NCI-H526 (cell line): ENCODE measurements around the gene GAD2.

Experiments
- DNase-seq, 2 experiments: peaks; one replicate each; lab custom pipeline; 2025; lab: John Stamatoyannopoulos, UW

GAD2 gene

DNA sequence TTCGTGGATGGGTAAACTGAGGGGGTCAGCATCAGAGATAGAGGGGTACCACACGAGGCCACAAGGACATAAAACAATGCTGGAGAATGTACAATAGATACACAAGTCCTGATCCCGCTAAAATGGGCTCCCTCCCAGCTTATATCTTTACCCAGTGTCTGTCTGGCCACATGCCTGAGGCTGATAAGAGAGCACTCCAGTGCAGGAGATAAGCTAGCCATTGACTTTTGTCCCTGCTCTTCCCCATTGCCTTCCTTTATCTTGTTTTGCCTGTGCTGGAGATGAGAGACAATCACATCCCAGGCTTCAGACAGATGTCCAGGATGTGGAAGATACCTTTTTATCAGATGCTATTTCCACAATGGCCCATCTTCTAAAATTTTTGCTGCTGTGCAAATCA lies 6.0 kb downstream of the GAD2 start:
- no peak for DNase-seq

GRCh38 chr10:26225322-26225721 lies 8.7 kb downstream of the GAD2 start:
- peak in 1 of 2 experiments; percentile 4 for DNase-seq

- DNase-seq, result no peak
These were observed 11.2 kb downstream of the GAD2 start for GRCh38 chr10:26227786-26228185.

DNA sequence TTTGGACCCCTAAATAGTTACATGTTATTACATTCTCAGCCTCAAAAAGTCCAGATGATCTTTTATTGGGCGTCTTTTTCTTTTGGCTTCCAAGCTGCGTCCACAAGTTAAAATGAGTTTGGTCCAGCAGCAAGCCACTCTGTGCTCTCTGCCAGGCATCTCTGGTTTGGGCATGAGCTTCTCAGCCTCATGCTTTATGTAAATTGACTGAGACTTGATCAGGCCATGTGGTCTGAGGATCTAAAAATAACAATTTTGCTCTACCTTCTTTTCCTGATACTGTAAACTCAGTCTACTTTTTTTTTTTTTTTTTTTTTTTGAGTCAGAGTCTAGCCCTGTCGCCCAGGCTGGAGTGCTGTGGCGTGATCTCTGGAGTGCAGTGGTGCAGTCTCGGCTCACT lies 15.6 kb downstream of the GAD2 start:
- DNase-seq, result no peak

GRCh38 chr10:26235761-26236160 lies 19.2 kb downstream of the GAD2 start:
- DNase-seq, result no peak

DNA sequence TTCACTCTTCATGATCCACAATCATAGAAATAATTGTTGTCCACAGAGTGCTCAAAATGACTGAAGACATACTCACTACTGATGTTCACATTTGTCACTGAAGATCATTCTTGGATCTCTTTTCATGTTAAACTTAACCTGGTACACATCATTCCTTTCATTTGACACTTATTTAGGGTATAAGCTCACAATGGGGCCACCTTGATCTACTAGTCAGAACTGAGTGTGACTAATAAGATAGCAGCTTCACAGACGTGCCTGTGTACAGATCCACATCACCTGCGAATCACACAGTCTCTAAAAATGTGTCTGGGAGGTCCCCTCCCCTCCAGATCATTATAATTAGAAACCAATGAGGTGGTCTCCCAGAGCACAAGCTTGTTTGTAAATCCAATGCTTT lies 21.8 kb downstream of the GAD2 start:
- DNase-seq, result no peak

DNA sequence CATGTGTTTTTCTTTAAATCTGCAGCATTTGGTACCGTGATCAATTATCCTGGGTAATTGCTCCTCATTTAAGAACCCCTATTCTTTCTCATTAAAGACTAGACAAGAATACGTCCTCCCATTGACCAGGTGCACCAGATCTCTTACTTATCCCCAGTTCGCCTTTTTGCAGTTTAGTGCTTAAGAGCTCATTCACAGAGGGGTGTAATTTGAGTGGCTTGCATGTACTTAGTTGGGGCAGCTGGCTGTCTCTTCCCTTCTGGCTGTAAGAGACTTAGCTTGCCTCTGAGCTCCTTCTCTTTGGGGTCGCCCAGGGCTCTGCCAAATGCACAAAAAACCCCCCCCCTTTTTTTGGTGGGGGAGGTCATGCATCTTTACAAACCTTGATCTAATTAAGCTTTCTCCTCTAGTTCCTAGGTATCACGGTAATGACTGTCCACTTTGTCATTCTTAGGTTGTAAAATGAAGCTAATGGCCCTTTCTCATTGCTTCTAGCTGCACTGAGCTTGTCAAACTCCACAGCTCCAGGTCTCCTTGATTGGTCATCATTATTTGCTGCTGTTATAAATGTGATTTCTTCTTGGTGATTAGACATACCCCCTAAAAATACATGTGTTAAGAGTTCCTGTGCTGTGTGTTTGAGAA lies 26.3 kb downstream of the GAD2 start:
- DNase-seq, result no peak

GRCh38 chr10:26243351-26243720 lies 26.8 kb downstream of the GAD2 start:
- DNase-seq, result no peak

DNA sequence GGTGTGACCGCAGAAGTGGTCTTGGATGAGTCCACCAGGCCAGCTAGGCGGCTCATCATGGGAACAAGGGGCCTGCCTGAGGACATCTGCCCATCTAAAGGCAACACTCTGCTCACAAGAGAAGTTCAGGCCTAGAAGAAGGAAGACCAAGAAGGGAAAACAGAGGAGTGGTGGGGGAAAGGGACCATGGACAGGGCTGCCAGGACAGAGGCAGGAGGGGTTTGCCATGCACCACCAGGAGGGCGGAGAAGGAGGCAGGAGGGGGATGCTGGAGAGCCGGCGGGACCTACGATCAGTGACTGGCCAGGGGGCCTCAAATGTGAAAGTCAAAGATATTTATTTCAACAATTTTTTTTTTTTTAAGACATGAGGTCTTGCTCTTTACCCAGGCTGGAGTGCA lies 33.1 kb downstream of the GAD2 start:
- DNase-seq, result no peak

- no peak for DNase-seq
These were observed 35.4 kb downstream of the GAD2 start for GRCh38 chr10:26251925-26252324.

- DNase-seq, result no peak
These were observed 38.0 kb downstream of the GAD2 start for GRCh38 chr10:26254616-26255015.

GRCh38 chr10:26259341-26259740 lies 42.8 kb downstream of the GAD2 start:
- DNase-seq, result no peak

GRCh38 chr10:26269754-26270153 lies 53.2 kb downstream of the GAD2 start:
- peak; percentile 38 to 73 for DNase-seq

DNA sequence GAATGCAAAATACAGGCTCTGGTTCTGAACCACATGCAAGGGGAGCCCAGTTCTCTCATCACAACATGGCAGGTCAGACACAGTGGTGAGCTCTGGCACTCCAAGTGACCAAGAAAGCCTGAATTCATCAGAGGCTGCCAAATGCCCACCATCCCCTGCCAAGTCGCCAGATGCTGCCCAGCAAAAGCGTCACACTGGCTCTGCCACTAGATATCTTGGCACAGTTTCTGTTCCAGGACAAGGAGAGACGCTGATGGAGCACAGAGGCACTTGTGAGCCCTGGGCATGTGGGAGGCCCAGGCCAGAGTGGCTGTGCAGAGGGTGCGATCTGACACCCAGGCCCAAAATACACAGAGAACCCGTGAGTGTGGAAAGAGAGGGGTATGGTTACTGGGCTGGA lies 57.8 kb downstream of the GAD2 start:
- no peak for DNase-seq

DNA sequence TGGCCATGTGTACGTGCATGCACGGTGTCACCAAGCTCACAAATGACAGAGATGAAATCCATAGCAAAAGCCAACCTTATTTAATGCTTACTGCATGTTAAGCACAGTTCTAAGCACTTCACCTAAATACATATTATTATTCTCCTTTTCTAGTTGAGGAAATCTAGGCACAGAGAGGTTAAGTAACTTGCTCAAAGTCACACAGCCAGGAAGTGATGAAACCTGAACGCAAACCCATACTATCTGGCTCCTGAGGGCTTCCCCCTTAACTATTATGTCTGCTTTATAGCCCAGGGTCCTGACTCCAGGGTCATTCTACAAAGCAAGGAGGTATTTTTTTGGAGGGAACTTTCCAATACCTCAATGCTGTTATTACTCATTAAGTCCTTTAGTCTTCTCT lies 61.7 kb downstream of the GAD2 start:
- no peak for DNase-seq

GRCh38 chr10:26290236-26290635 lies 73.7 kb downstream of the GAD2 start:
- DNase-seq, result no peak

GRCh38 chr10:26291721-26292480 lies 75.3 kb downstream of the GAD2 start:
- peak in 1 of 2 experiments; percentile 20 for DNase-seq

- DNase-seq, result no peak
These were observed 79.8 kb downstream of the GAD2 start for GRCh38 chr10:26296360-26296759.

DNA sequence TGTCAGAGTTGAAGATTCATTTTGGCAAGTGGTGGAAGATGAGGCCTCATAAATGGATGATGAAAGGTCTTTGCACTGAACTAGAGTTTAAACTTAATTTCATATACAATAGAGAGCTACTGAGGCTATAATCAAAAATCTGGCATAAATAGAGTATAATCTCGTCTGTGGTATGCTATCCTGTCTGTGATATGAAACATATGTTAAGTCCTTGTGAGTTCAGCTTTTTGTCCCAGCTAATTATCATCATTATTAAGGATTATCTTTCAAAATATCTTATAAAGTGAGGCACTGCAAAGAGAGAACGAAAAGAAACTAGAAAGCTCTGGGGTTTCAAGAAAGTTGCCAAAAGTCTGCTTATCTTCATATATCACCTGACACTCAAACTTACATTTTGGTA lies 83.4 kb downstream of the GAD2 start:
- no peak for DNase-seq

DNA sequence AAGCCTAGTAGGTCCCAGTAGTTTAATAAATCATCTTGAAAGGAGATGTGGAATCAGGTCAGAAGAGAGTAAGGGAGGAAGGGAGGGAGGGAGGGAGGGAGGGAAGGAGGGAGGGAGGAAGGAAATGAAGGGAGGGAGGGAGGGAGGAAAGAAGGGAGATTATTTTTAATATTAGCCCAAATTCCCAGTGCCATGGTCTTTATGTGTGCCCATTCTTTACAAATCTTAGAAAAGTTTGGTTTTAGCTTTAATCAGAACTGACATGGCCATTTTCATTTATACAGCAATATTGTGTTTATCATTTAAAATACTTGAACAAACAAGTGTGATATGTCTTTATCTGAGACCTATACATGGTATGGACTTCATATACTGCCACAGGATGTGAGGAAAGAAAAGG lies 86.8 kb downstream of the GAD2 start:
- DNase-seq, result no peak

- DNase-seq, result no peak
These were observed 93.8 kb downstream of the GAD2 start for GRCh38 chr10:26310361-26310760.

- no peak for DNase-seq
These were observed 94.9 kb downstream of the GAD2 start for GRCh38 chr10:26311383-26311940.

GRCh38 chr10:26314265-26315013 lies 97.9 kb downstream of the GAD2 start:
- DNase-seq, result no peak
